H9 (cell line): ENCODE data around the gene MMP2. TPM values are rescaled to one million over a fixed set of nuclear protein-coding genes. Genes with fewer than 3 reads are reported as not detected.

Experiments
- DNase-seq: peaks from one replicate; pipeline ENCODE4 v3.0.0-alpha.2; 2017
- H2AFZ ChIP-seq: one replicate; pipeline ENCODE4 v1.6.1; 2013; ENCODE audit warnings: mild to moderate bottlenecking, low read length, control low read depth, moderate library complexity
- H2AK5ac ChIP-seq: 2 replicates; pipeline ENCODE4 v1.6.1; 2013; ENCODE audit warnings: low read length, control low read depth, mixed read lengths; ENCODE audit not compliant: insufficient read length
- H2BK120ac ChIP-seq: one replicate; pipeline ENCODE4 v1.6.1; 2013; ENCODE audit warnings: low read depth, mild to moderate bottlenecking, low read length, control low read depth, inconsistent platforms; ENCODE audit not compliant: poor library complexity, severe bottlenecking
- H2BK12ac ChIP-seq: 2 replicates; pipeline ENCODE4 v1.6.1; 2013; ENCODE audit warnings: low read length, control low read depth, mixed read lengths, low read depth; ENCODE audit not compliant: insufficient read length
- H2BK15ac ChIP-seq: 2 replicates; pipeline ENCODE4 v1.6.1; 2013; ENCODE audit warnings: low read depth, low read length, control low read depth
- H2BK20ac ChIP-seq: one replicate; pipeline ENCODE4 v1.6.1; 2013; ENCODE audit warnings: low read depth, mild to moderate bottlenecking, low read length, control low read depth, inconsistent platforms; ENCODE audit not compliant: poor library complexity, severe bottlenecking
- H2BK5ac ChIP-seq: 2 replicates; pipeline ENCODE4 v1.6.1; 2013; ENCODE audit warnings: low read length, control low read depth, mixed read lengths; ENCODE audit not compliant: insufficient read length
- H3K14ac ChIP-seq: 2 replicates; pipeline ENCODE4 v1.6.1; 2013; ENCODE audit warnings: low read length, control low read depth; ENCODE audit not compliant: insufficient read depth
- H3K18ac ChIP-seq: 2 replicates; pipeline ENCODE4 v1.6.1; 2013; ENCODE audit warnings: low read depth, mild to moderate bottlenecking, mixed read lengths, low read length, control low read depth; ENCODE audit not compliant: insufficient read length
- H3K23ac ChIP-seq: 2 replicates; pipeline ENCODE4 v1.6.1; 2013; ENCODE audit warnings: low read length, control low read depth, mixed read lengths, low read depth; ENCODE audit not compliant: insufficient read length
- H3K23me2 ChIP-seq: 2 replicates; pipeline ENCODE4 v1.6.1; 2013; ENCODE audit warnings: low read depth, mild to moderate bottlenecking, mixed read lengths, low read length, control low read depth; ENCODE audit not compliant: insufficient read length, poor library complexity, severe bottlenecking
- H3K27ac ChIP-seq: 2 replicates; pipeline ENCODE4 v1.5.1; 2013; ENCODE audit warnings: low read length, control low read depth, mixed read lengths, low read depth; ENCODE audit not compliant: insufficient read length
- H3K27me3 ChIP-seq: 2 replicates; pipeline ENCODE4 v1.6.1; 2013; ENCODE audit warnings: low read length, control low read depth, inconsistent platforms; ENCODE audit not compliant: insufficient read depth
- H3K4ac ChIP-seq: 2 replicates; pipeline ENCODE4 v1.6.1; 2013; ENCODE audit warnings: low read depth, mild to moderate bottlenecking, control low read depth, inconsistent platforms, low read length, moderate library complexity
- H3K4me1 ChIP-seq: 2 replicates; pipeline ENCODE4 v1.6.1; 2013; ENCODE audit warnings: low read length, control low read depth, inconsistent platforms; ENCODE audit not compliant: insufficient read depth
- H3K4me2 ChIP-seq: 2 replicates; pipeline ENCODE4 v1.6.1; 2013; ENCODE audit warnings: low read length, control low read depth, mixed read lengths; ENCODE audit not compliant: insufficient read length, insufficient read depth
- H3K56ac ChIP-seq: 2 replicates; pipeline ENCODE4 v1.6.1; 2013; ENCODE audit warnings: low read depth, mild to moderate bottlenecking, mixed read lengths, low read length, control low read depth; ENCODE audit not compliant: insufficient read length
- H3K79me1 ChIP-seq: 2 replicates; pipeline ENCODE4 v1.6.1; 2013; ENCODE audit warnings: low read depth, mild to moderate bottlenecking, moderate library complexity, low read length, control low read depth, inconsistent platforms; ENCODE audit not compliant: insufficient read depth, poor library complexity, severe bottlenecking
- H3K79me2 ChIP-seq: 2 replicates; pipeline ENCODE4 v1.6.1; 2013; ENCODE audit warnings: low read length, control low read depth, inconsistent platforms; ENCODE audit not compliant: insufficient read depth
- H3K9ac ChIP-seq: 2 replicates; pipeline ENCODE4 v1.6.1; 2013; ENCODE audit warnings: low read length, control low read depth, mixed read lengths; ENCODE audit not compliant: insufficient read length; ENCODE audit errors: extremely low read depth
- H3K9me3 ChIP-seq: one replicate; pipeline ENCODE4 v1.6.1; 2013; ENCODE audit warnings: low read depth, low read length, inconsistent platforms; ENCODE audit not compliant: control insufficient read depth
- H3T11ph ChIP-seq: one replicate; pipeline ENCODE4 v1.6.1; 2013; ENCODE audit warnings: mild to moderate bottlenecking, low read length, control low read depth, inconsistent platforms
- H4K20me1 ChIP-seq: one replicate; pipeline ENCODE4 v1.6.1; 2013; ENCODE audit not compliant: control insufficient read depth, insufficient read length, insufficient read depth
- H4K5ac ChIP-seq: 2 replicates; pipeline ENCODE4 v1.6.1; 2013; ENCODE audit warnings: low read depth, mild to moderate bottlenecking, mixed read lengths, low read length, control low read depth; ENCODE audit not compliant: insufficient read length
- H4K8ac ChIP-seq: replicated peaks from 2 replicates; pipeline ENCODE4 v1.6.1; 2013; ENCODE audit warnings: low read length, control low read depth, mixed read lengths, low read depth; ENCODE audit not compliant: insufficient read length
- H4K91ac ChIP-seq: 2 replicates; pipeline ENCODE4 v1.6.1; 2013; ENCODE audit warnings: low read depth, mild to moderate bottlenecking, moderate library complexity, mixed read lengths, low read length, control low read depth; ENCODE audit not compliant: insufficient read length
- H3K27ac Mint-ChIP-seq, 3 experiments: 2 replicates in 2 of 3; 3 replicates in 1 of 3; pipeline ENCODE4 v1.8.0; 2020 to 2021; ENCODE audit warnings: mixed read lengths in 3 of 3, mild to moderate bottlenecking in 1 of 3, moderate library complexity in 1 of 3
- H3K27me3 Mint-ChIP-seq: 2 replicates; pipeline ENCODE4 v1.8.0; 2021; ENCODE audit warnings: low read depth, mild to moderate bottlenecking, moderate library complexity, mixed read lengths
- H3K36me3 Mint-ChIP-seq, 3 experiments: 2 replicates in 2 of 3; 3 replicates in 1 of 3; pipeline ENCODE4 v1.8.0; 2020 to 2021; ENCODE audit warnings: low read depth in 3 of 3, mixed read lengths in 3 of 3; ENCODE audit not compliant: insufficient read depth in 1 of 3
- H3K4me1 Mint-ChIP-seq, 2 experiments: 2 replicates each; pipeline ENCODE4 v1.8.0; 2020; ENCODE audit warnings: mixed read lengths in 2 of 2
- H3K4me3 Mint-ChIP-seq, 2 experiments: 2 replicates in 1 of 2; 3 replicates in 1 of 2; pipeline ENCODE4 v1.8.0; 2020 to 2021; ENCODE audit warnings: mild to moderate bottlenecking in 2 of 2, mixed read lengths in 2 of 2, moderate library complexity in 1 of 2
- H3K9me3 Mint-ChIP-seq, 2 experiments: 2 replicates in 1 of 2; 3 replicates in 1 of 2; pipeline ENCODE4 v1.8.0; 2020; ENCODE audit warnings: mild to moderate bottlenecking in 2 of 2, mixed read lengths in 2 of 2, moderate library complexity in 1 of 2
- CTCF ChIP-seq: fragments of 200-600 bp; sonication (generic); conservative IDR thresholded peaks from 3 replicates; pipeline ENCODE4 v1.8.0; 2021; ENCODE audit warnings: antibody characterized with exemption, mild to moderate bottlenecking
- WGBS: extraction: QIAGEN DNeasy Blood & Tissue Kit; methylation state at CpG from one replicate; pipeline ENCODE4 v1.1.7; 2013; ENCODE audit warnings: missing lambda C conversion rate, low lambda C conversion rate, mixed read lengths; ENCODE audit not compliant: insufficient read length; ENCODE audit errors: extremely low coverage; 5-methylcytosine and 5-hydroxymethylcytosine counted together
- total RNA-seq: library from RNA; stranded (reverse); gene quantifications from 2 replicates; pipeline ENCODE4 v1.2.1, GENCODE V29; 2021

MMP2 gene
- total RNA-seq, 1 experiment from 2014 or later: 23.1 TPM

- no peaks in the 10 kb centered on the region for H3K27me3 Mint-ChIP-seq
Measured at GRCh38 chr16:55499281-55499680, 20.3 kb downstream of the MMP2 start.

More at GRCh38 chr16:55499281-55499680, 20.3 kb downstream of the MMP2 start:
- no peak for DNase-seq
- no peak overlapping the region for H3K56ac ChIP-seq
- H4K20me1 ChIP-seq: no peaks in the 10 kb centered on the region
- H3K9me3 ChIP-seq: no peaks in the 10 kb centered on the region
- no peak overlapping the region for H2BK15ac ChIP-seq
- no peak overlapping the region for H3K18ac ChIP-seq
- H3T11ph ChIP-seq: no peak overlapping the region
- H2BK5ac ChIP-seq: no peak overlapping the region
- no peak overlapping the region for H4K8ac ChIP-seq
- H3K9me3 Mint-ChIP-seq: no peaks in the 10 kb centered on the region
- no peak overlapping the region for H3K27ac Mint-ChIP-seq
- no peak overlapping the region for H3K4ac ChIP-seq
- no peak overlapping the region for H2BK12ac ChIP-seq
- no peak overlapping the region for H2AFZ ChIP-seq
- no peaks in the 10 kb centered on the region for H3K27me3 ChIP-seq
- no peaks in the 10 kb centered on the region for H3K79me2 ChIP-seq
- H3K27ac ChIP-seq: no peak overlapping the region
- H2AK5ac ChIP-seq: no peak overlapping the region
- no peak overlapping the region for H4K5ac ChIP-seq
- no peaks in the 10 kb centered on the region for H3K79me1 ChIP-seq
- H3K23me2 ChIP-seq: no peaks in the 10 kb centered on the region
- no CpG with 5 or more reads among the region's 3 CpGs for WGBS
- H3K36me3 Mint-ChIP-seq: peaks cover 0 to 6% (median 2%) of the 10 kb centered on the region in 3 experiments; a peak in 2 of 7 replicates
- no peak for TF ChIP-seq CTCF
- H3K4me1 ChIP-seq: peaks cover 6% of the 10 kb centered on the region; the same call in 1 of the 2 replicates
- no peak overlapping the region for H2BK120ac ChIP-seq
- H3K4me1 Mint-ChIP-seq: peaks cover 11 to 13% of the 10 kb centered on the region in 2 experiments
- H3K14ac ChIP-seq: no peak overlapping the region
- no peak overlapping the region for H4K91ac ChIP-seq
- H3K23ac ChIP-seq: no peak overlapping the region
- no peak overlapping the region for H3K9ac ChIP-seq
- H3K4me2 ChIP-seq: no peak overlapping the region
- H3K4me3 Mint-ChIP-seq: no peak overlapping the region
- H2BK20ac ChIP-seq: no peak overlapping the region
